ENCODE measurements around the gene KRT9. TPM values are rescaled to one million over a fixed set of nuclear protein-coding genes. Genes with fewer than 3 reads are reported as not detected.

Gene KRT9
- total RNA-seq, 1 donor from 2014 or later, result not detected

DNA sequence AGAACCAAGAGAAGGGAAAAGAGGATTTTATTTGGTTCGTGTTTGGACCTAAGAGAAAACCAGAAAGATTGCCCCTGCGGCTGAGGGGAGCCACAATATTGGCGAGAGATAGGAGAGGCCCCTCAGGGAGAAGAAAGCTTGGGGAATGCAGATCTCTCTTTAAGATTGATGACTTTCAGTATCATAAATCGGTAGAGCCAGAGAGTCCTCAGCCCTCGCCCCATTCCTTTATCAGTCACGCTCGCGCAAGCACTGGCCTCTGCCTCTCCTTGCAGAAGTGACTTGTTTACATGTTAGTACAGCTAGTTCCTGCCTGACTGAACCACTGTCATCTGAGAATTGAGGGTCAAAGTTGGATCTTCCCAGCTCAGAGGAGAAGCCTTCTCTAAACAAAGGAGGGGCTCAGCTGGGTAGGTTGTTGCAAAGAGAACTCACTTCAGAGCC is 22.2 kb downstream of the KRT9 start:
- TF ChIP-seq CTCF (IDR thresholded peaks at IDR 0.05; ENCODE audit: unreplicated experiment), result no peak
- Mint-ChIP-seq H3K27me3 (ENCODE audit: unreplicated experiment) (peaks cover 10% of the 10 kb centered on the region), H3K4me1 (ENCODE audit: unreplicated experiment) (peaks cover 3% of the 10 kb centered on the region), H3K9me3 (ENCODE audit: unreplicated experiment) (no peaks in the 10 kb centered on the region), H3K36me3 (ENCODE audit: low read depth, unreplicated experiment) (no peaks in the 10 kb centered on the region), H3K27ac (ENCODE audit: unreplicated experiment) (no peak overlapping the region), H3K4me3 (ENCODE audit: unreplicated experiment) (no peak overlapping the region)
- DNase-seq (ENCODE audit: low spot score), result no peak

DNA sequence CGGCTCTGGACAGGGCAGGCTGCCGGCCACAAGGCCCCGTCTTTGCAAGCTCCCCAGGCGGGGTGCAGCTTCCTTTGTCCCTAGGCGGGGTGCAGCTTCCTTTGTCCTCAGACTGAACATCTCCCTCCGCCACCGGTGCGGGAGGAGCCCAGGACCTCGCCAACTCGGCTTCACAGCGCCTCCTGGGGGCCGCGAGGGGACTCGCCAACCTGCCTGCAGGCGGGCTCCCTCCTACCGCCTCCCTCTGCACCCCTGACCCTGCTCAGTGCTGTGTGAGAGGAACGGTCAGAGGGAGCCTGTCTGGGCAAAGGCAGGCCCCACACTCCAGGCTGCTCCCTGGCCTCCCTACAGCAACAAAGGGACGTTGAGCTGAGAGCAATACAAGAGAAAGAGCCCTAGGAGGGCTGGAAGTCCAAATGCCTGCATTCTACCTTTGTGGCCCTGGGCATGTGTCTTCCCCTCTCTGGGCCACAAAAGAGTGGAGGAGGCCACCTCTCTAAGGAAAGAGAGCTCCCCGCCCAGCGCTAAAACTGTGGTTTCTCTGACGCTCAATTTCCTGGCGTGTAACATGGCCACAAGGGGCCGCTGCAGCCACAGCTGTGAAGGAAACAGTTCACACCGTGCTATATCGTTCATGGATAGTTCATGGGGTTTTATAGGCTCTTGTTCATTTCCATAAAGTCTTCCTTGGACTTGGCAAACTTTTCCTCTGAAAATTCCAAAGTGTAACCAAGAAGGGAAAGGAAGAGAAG is 22.8 kb downstream of the KRT9 start:
- Mint-ChIP-seq H3K27me3 (ENCODE audit: unreplicated experiment) (peaks cover 10% of the 10 kb centered on the region), H3K4me1 (ENCODE audit: unreplicated experiment) (peaks cover 3% of the 10 kb centered on the region), H3K36me3 (ENCODE audit: low read depth, unreplicated experiment) (no peaks in the 10 kb centered on the region), H3K27ac (ENCODE audit: unreplicated experiment) (peak overlapping the region; percentile 30), H3K9me3 (ENCODE audit: unreplicated experiment) (no peaks in the 10 kb centered on the region), H3K4me3 (ENCODE audit: unreplicated experiment) (no peak overlapping the region)
- TF ChIP-seq CTCF (IDR thresholded peaks at IDR 0.05; ENCODE audit: unreplicated experiment), result peak; percentile 81
- DNase-seq (ENCODE audit: low spot score), result peak; percentile 87

- DNase-seq (ENCODE audit: low spot score), result no peak
- Mint-ChIP-seq H3K4me3 (ENCODE audit: unreplicated experiment) (no peak overlapping the region), H3K9me3 (ENCODE audit: unreplicated experiment) (no peaks in the 10 kb centered on the region), H3K27ac (ENCODE audit: unreplicated experiment) (no peak overlapping the region), H3K36me3 (ENCODE audit: low read depth, unreplicated experiment) (no peaks in the 10 kb centered on the region), H3K4me1 (ENCODE audit: unreplicated experiment) (peaks cover 3% of the 10 kb centered on the region), H3K27me3 (ENCODE audit: unreplicated experiment) (peaks cover 10% of the 10 kb centered on the region)
- no peak for TF ChIP-seq CTCF (IDR thresholded peaks at IDR 0.05; ENCODE audit: unreplicated experiment)
These were observed 23.7 kb downstream of the KRT9 start for GRCh38 chr17:41547921-41548843.

DNA sequence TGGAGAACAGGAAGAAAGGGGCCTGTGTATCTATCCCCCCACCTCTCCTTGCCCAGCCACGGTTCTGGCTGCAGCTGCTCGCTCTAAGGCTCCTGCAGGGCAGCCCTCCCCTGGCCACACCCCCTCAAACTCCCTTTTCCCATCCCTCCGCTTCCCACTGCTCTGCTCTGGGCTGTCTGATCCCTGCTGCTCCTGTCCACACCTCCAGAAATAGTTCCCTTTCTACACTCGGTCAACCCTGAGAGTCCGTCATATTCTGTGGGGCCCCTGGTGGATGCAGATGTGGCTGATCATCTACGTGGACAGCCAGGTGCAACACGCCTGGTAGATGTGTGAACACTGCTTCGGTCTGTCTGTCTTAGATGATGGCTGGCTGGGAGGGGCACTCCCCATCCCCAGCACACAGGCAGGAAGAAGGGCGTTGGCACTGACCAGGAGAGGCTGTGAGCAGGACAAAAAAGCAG is 24.4 kb downstream of the KRT9 start:
- no peak overlapping the region for H3K4me3 Mint-ChIP-seq (ENCODE audit: unreplicated experiment)
- TF ChIP-seq CTCF (IDR thresholded peaks at IDR 0.05; ENCODE audit: unreplicated experiment), result no peak
- no peak overlapping the region for H3K27ac Mint-ChIP-seq (ENCODE audit: unreplicated experiment)
- H3K27me3 Mint-ChIP-seq (ENCODE audit: unreplicated experiment), result peaks cover 8% of the 10 kb centered on the region
- peaks cover 3% of the 10 kb centered on the region for H3K4me1 Mint-ChIP-seq (ENCODE audit: unreplicated experiment)
- no peaks in the 10 kb centered on the region for H3K36me3 Mint-ChIP-seq (ENCODE audit: low read depth, unreplicated experiment)
- H3K9me3 Mint-ChIP-seq (ENCODE audit: unreplicated experiment), result no peaks in the 10 kb centered on the region
- DNase-seq (ENCODE audit: low spot score), result no peak
